Measurements from ENCODE around the gene PREB.
"Not testable (repeated sequence)": the region's sequence is repeated elsewhere in the genome, so short reads cannot be mapped to it uniquely, and the experiment has no call there.

Gene PREB

GRCh38 chr2:27177441-27178351 lies 43.3 kb upstream of the PREB start:
- Histone ChIP-seq H3K27me3 (replicated peaks; ENCODE audit: control insufficient read depth, insufficient read depth, low read length) (no peaks in the 10 kb centered on the region), H3K36me3 (ENCODE audit: control insufficient read depth, insufficient read depth, low read length) (no peaks in the 10 kb centered on the region), H3K4me3 (replicated peaks; ENCODE audit: low read depth, low read length) (no peak overlapping the region)
- DNase-seq (ENCODE audit: extremely low read depth, insufficient read length): no peak
- TF ChIP-seq CTCF (IDR thresholded peaks at IDR 0.05; ENCODE audit: insufficient read depth, low read length, poor library complexity, severe bottlenecking): no peak

DNA sequence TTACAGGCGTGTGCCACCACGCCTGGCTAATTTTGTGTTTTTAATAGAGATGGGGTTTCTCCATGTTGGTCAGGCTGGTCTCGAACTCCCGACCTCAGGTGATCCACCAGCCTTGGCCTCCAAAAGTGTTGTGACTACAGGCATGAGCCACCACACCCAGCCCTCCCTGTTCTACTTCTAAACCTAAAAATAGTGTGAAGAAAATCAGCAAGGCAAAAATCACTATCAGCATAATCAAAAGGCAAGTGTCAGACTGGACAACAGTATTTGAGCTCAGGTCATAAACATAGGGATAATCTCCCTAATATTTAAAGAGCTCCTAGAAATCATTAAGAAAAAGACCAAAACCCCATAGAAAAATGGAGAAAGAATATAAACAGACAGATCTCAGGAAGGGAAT lies 41.3 kb upstream of the PREB start:
- not testable (repeated sequence) for H3K4me3 ChIP-seq (replicated peaks; ENCODE audit: low read depth, low read length)

GRCh38 chr2:27175330-27175729 lies 40.9 kb upstream of the PREB start:
- no peaks in the 10 kb centered on the region for H3K27me3 ChIP-seq (replicated peaks; ENCODE audit: control insufficient read depth, insufficient read depth, low read length)
- DNase-seq (ENCODE audit: extremely low read depth, insufficient read length): no peak
- TF ChIP-seq CTCF (IDR thresholded peaks at IDR 0.05; ENCODE audit: insufficient read depth, low read length, poor library complexity, severe bottlenecking): no peak
- no peaks in the 10 kb centered on the region for H3K36me3 ChIP-seq (ENCODE audit: control insufficient read depth, insufficient read depth, low read length)
- no peak overlapping the region for H3K4me3 ChIP-seq (replicated peaks; ENCODE audit: low read depth, low read length)

More for the DNA sequence above, 41.3 kb upstream of the PREB start:
- H3K36me3 ChIP-seq (ENCODE audit: control insufficient read depth, insufficient read depth, low read length); H3K27me3 ChIP-seq (replicated peaks; ENCODE audit: control insufficient read depth, insufficient read depth, low read length); DNase-seq (ENCODE audit: extremely low read depth, insufficient read length): not testable (repeated sequence)

DNA sequence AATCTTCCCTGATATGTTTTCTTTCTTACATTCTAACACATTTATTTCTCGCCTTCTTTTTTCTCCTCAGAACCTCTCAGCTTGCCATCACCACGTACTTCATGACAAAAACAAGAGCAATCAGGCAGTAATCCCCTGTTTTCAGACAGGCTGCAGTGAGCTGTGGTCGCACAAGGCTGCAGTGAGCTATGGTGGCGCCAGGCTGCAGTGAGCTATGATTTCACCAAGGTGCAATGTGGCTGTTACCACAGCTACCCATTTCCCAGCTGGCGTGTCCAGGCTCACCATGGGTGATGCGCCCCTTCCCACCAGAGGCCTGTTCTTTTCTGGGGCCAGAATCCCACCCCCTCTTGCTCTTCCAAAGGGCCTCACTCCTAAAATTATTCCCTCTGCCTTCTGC lies 40.2 kb upstream of the PREB start:
- H3K4me3 ChIP-seq (replicated peaks; ENCODE audit: low read depth, low read length): no peak overlapping the region
- H3K27me3 ChIP-seq (replicated peaks; ENCODE audit: control insufficient read depth, insufficient read depth, low read length): no peaks in the 10 kb centered on the region
- TF ChIP-seq CTCF (IDR thresholded peaks at IDR 0.05; ENCODE audit: insufficient read depth, low read length, poor library complexity, severe bottlenecking): no peak
- H3K36me3 ChIP-seq (ENCODE audit: control insufficient read depth, insufficient read depth, low read length): no peaks in the 10 kb centered on the region
- no peak for DNase-seq (ENCODE audit: extremely low read depth, insufficient read length)

- Histone ChIP-seq H3K4me3 (replicated peaks; ENCODE audit: low read depth, low read length) (no peak overlapping the region), H3K36me3 (ENCODE audit: control insufficient read depth, insufficient read depth, low read length) (no peaks in the 10 kb centered on the region), H3K27me3 (replicated peaks; ENCODE audit: control insufficient read depth, insufficient read depth, low read length) (no peaks in the 10 kb centered on the region)
- TF ChIP-seq CTCF (IDR thresholded peaks at IDR 0.05; ENCODE audit: insufficient read depth, low read length, poor library complexity, severe bottlenecking): no peak
- no peak for DNase-seq (ENCODE audit: extremely low read depth, insufficient read length)
Measured at GRCh38 chr2:27171351-27171848, 37.0 kb upstream of the PREB start.

- no peak for DNase-seq (ENCODE audit: extremely low read depth, insufficient read length)
- no peak for TF ChIP-seq CTCF (IDR thresholded peaks at IDR 0.05; ENCODE audit: insufficient read depth, low read length, poor library complexity, severe bottlenecking)
- H3K4me3 ChIP-seq (replicated peaks; ENCODE audit: low read depth, low read length): no peak overlapping the region
Measured at GRCh38 chr2:27170581-27171337, 36.3 kb upstream of the PREB start.

More at GRCh38 chr2:27170581-27171337, 36.3 kb upstream of the PREB start:
- no peaks in the 10 kb centered on the region for H3K36me3 ChIP-seq (ENCODE audit: control insufficient read depth, insufficient read depth, low read length)
- H3K27me3 ChIP-seq (replicated peaks; ENCODE audit: control insufficient read depth, insufficient read depth, low read length): no peaks in the 10 kb centered on the region
